Pancreas (tissue), 10 donors: Measurements from ENCODE around the gene CLEC4D. TPM values are rescaled to one million over a fixed set of nuclear protein-coding genes. Genes with fewer than 3 reads are reported as not detected.
"Not testable (repeated sequence)": the region's sequence is repeated elsewhere in the genome, so short reads cannot be mapped to it uniquely, and the experiment has no call there.

Source experiments
- ATAC-seq, 4 donors: fragments of 200-7000 bp; cut with Tn5 transposase; one replicate each; pipeline versions ENCODE4 v1.8.0 to v1.9.1; 2020; ENCODE audit warnings: mild to moderate bottlenecking in 4 of 4, moderate library complexity in 4 of 4
- DNase-seq, 6 donors: peaks; one replicate each; pipeline ENCODE4 v3.0.0-alpha.2; 2020
- FAIRE-seq: peaks from 2 replicates; lab custom pipeline; 2012; peaks lifted over from hg19 to GRCh38; lab: Jason Lieb, UNC
- H3K27ac ChIP-seq, 4 donors: fragments of 200-600 bp; sonication (generic); 1 replicate in 3 of 4; 2 replicates in 1 of 4; pipeline versions ENCODE4 v1.5.0 to v1.8.0; 2020
- H3K27me3 ChIP-seq, 4 donors: fragments of 200-600 bp; one replicate each; pipeline ENCODE4 v1.8.0; 2021
- H3K36me3 ChIP-seq, 3 donors: fragments of 200-600 bp; sonication (generic) in 1 of 3; one replicate each; pipeline versions ENCODE4 v1.5.0 to v1.8.0; 2020 to 2021
- H3K4me1 ChIP-seq, 3 donors: fragments of 200-600 bp; one replicate each; pipeline ENCODE4 v1.8.0; 2021
- H3K4me3 ChIP-seq, 4 donors: fragments of 200-600 bp; sonication (generic) in 2 of 4; one replicate each; pipeline versions ENCODE4 v1.5.0 to v1.8.0; 2020 to 2021
- H3K9me3 ChIP-seq, 4 donors: fragments of 200-600 bp; one replicate each; pipeline ENCODE4 v1.8.0; 2021
- CTCF ChIP-seq, 4 donors: fragments of 200-600 bp; sonication (generic) in 3 of 4; IDR thresholded peaks; one replicate each; pipeline versions ENCODE4 v1.5.0 to v1.8.0; 2021; ENCODE audit warnings: antibody characterized with exemption in 4 of 4
- WGBS, 2 donors: extraction: QIAGEN DNeasy Blood & Tissue Kit; methylation state at CpG; one replicate each; pipeline ENCODE4 v1.1.7; 2013; 5-methylcytosine and 5-hydroxymethylcytosine counted together
- intact Hi-C, 3 donors: fragments of 100-400 bp; cut with DNase I; formaldehyde crosslinking; loops; one replicate each; pipeline versions ENCODE4 v1.11.1 to v1.14.2; 2022
- polyA plus RNA-seq, 2 donors: library from polyadenylated mRNA; stranded (reverse); fragments of 200-250 nt; gene quantifications; one replicate each; pipeline ENCODE4 v1.2.3, GENCODE V29; 2013
- total RNA-seq, 6 donors: library from RNA; stranded (reverse); fragmentation: NEBNext Ultra II Directional in 4 of 6; extraction: Animal tissue kit (Norgen Biotek cat#: 25700) in 4 of 6; gene quantifications; one replicate each; pipeline versions ENCODE4 v1.2.1 to v1.2.4, GENCODE V29; 2021 to 2023
- donor health status: healthy with polysubstance abuse.
- donor health status: DM: no; HTN: no; CAD: no; lungs with moderate emphysema.
- donor health status: DM: no; HTN: no; CAD: no.
- donor health status: control.
- donor health status: control.
- donor health status: Bipolar disorder and iron deficiency.
- donor health status: DM: yes; HTN: yes; CAD: no.
- donor health status: DM: no; HTN: no; CAD: no.
- donor health status: DM: no; HTN: no; CAD: no.
- donor health status: DM: yes; HTN: yes; CAD: no.

CLEC4D gene
- total and polyA plus RNA-seq, 8 donors: 0.32 TPM; not detected in 7

DNA sequence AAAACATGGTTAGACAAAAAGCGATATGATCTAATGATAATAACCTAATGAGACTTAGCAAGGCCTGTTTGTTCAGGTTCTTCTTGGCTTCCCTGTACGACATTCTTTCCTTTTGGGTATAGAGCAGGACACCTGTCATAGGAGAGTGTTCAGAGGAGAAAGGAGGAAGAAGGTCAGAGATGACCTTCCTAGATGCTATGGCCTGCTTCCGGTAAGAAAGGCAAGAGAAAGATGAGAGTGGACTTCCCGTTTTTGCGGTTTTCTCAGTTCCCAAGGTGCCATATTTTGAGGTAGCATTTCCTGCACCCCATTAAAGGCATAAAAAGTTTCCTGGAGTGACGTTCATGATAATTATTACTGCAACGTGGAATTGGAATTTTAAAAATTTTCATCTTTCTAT is 18.7 kb downstream of the CLEC4D start:
- intact Hi-C loops: no loop called here
- no peaks in the 10 kb centered on the region for H3K36me3 ChIP-seq
- no peak for FAIRE-seq
- no peaks in the 10 kb centered on the region for H3K9me3 ChIP-seq
- ATAC-seq: no peak
- no peaks in the 10 kb centered on the region for H3K27me3 ChIP-seq
- TF ChIP-seq CTCF (IDR thresholded peaks at IDR 0.05): no peak
- WGBS, 2 donors: 66 to 73% methylated on average over 7 of the region's 7 CpGs
- DNase-seq: no peak
- no peak overlapping the region for H3K27ac ChIP-seq
- H3K4me1 ChIP-seq: no peaks in the 10 kb centered on the region
- no peak overlapping the region for H3K4me3 ChIP-seq

- H3K4me3 ChIP-seq, H3K9me3 ChIP-seq, intact Hi-C loops, DNase-seq, FAIRE-seq, ATAC-seq, H3K27ac ChIP-seq, H3K27me3 ChIP-seq, H3K36me3 ChIP-seq, H3K4me1 ChIP-seq: not testable (repeated sequence)
- WGBS, 2 donors: 89% methylated on average over 14 to 16 of the region's 16 CpGs
Observed at GRCh38 chr12:8537820-8538219, 24.5 kb downstream of the CLEC4D start.

- H3K27ac ChIP-seq, intact Hi-C loops, H3K4me1 ChIP-seq, H3K9me3 ChIP-seq, DNase-seq, FAIRE-seq, H3K36me3 ChIP-seq, H3K27me3 ChIP-seq, H3K4me3 ChIP-seq: not testable (repeated sequence)
- ATAC-seq: peak in 2 of 4 donors; percentile 65 to 74
- WGBS, 2 donors: 33 to 41% methylated on average over 4 of the region's 4 CpGs
Observed at GRCh38 chr12:8540831-8541230, 27.5 kb downstream of the CLEC4D start, which contains the start of gene CLEC4E. Gene CLEC4E (minus strand): TSS chr12:8540905. CDS start chr12:8540797, 108 bp downstream.

DNA sequence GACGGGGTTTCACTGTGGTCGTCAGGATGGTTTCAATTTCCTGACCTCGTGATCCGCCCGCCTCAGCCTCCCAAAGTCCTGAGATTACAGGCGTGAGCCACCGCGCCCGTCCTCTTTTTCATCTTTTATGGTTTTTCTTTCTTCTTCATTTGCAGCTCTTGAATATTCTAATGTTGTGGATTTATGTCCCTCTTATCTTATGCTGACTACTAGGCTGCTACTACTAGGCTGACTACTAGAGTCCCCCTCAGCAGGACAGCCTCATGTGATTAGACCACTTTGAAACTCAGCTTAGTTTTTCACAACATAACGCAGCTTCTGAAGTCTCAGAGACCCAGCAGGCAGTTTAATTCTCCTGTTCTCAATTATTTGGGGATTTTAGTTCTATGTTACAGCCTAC is 28.3 kb downstream of the CLEC4D start:
- no peak overlapping the region for H3K27ac ChIP-seq
- no peaks in the 10 kb centered on the region for H3K9me3 ChIP-seq
- H3K4me3 ChIP-seq: no peak overlapping the region
- no peak for ATAC-seq
- WGBS, 2 donors: 67 to 84% methylated on average over 10 of the region's 10 CpGs
- H3K27me3 ChIP-seq: no peaks in the 10 kb centered on the region
- no peaks in the 10 kb centered on the region for H3K36me3 ChIP-seq
- intact Hi-C loops: no loop called here
- no peak for FAIRE-seq
- no peaks in the 10 kb centered on the region for H3K4me1 ChIP-seq
- no peak for DNase-seq
- TF ChIP-seq CTCF (IDR thresholded peaks at IDR 0.05): no peak

GRCh38 chr12:8544295-8544694 is 31.0 kb downstream of the CLEC4D start:
- DNase-seq (peak in 5 of 6 donors; percentile 28 to 73 (median 62)), FAIRE-seq (peak; percentile 73), ATAC-seq (peak; percentile 63 to 93 (median 87))
- no peak overlapping the region for H3K4me3 ChIP-seq
- H3K36me3 ChIP-seq: no peaks in the 10 kb centered on the region
- intact Hi-C loops: no loop called here
- TF ChIP-seq CTCF (IDR thresholded peaks at IDR 0.05): peak; percentile 67 to 98 (median 88)
- no peak overlapping the region for H3K27ac ChIP-seq
- H3K4me1 ChIP-seq: no peaks in the 10 kb centered on the region
- 0 to 1% methylated on average over 3 of the region's 3 CpGs for WGBS, 2 donors
- H3K9me3 ChIP-seq: no peaks in the 10 kb centered on the region
- no peaks in the 10 kb centered on the region for H3K27me3 ChIP-seq

DNA sequence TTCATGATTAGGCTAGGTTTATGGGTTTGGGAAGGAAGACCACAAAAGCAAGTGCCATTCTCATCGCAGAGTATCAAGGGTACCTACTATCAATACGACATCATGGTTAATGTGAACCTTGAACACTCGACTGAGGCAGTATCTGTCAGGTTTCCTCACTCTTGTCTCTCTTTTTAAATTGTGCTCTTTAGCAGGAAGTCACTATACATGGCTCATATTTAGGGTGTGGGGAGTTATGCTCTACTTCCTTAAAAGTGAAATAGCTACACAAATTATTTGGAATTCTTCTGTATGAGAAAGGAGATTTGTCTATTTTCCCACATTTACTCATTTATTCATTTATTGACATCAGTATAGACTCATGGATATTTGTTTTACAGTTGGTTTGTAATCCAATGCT is 33.3 kb downstream of the CLEC4D start:
- H3K36me3 ChIP-seq: no peaks in the 10 kb centered on the region
- ATAC-seq (no peak), DNase-seq (no peak), FAIRE-seq (no peak)
- no peak overlapping the region for H3K4me3 ChIP-seq
- no peaks in the 10 kb centered on the region for H3K9me3 ChIP-seq
- intact Hi-C loops: no loop called here
- no peaks in the 10 kb centered on the region for H3K4me1 ChIP-seq
- no peaks in the 10 kb centered on the region for H3K27me3 ChIP-seq
- H3K27ac ChIP-seq: no peak overlapping the region
- TF ChIP-seq CTCF (IDR thresholded peaks at IDR 0.05): no peak
- 56 to 61% methylated on average over 3 of the region's 3 CpGs for WGBS, 2 donors
